SJSA1 (cell line): ENCODE data around the gene GBP7. TPM values are rescaled to one million over a fixed set of nuclear protein-coding genes. Genes with fewer than 3 reads are reported as not detected.
"Not testable (repeated sequence)": the region's sequence is repeated elsewhere in the genome, so short reads cannot be mapped to it uniquely, and the experiment has no call there.

ENCODE experiments used
- DNase-seq, 2 experiments: peaks; one replicate each; pipeline ENCODE4 v3.0.0-alpha.2; 2015 to 2020; ENCODE audit warnings: low spot score in 2 of 2, low read depth in 1 of 2
- H3K27ac ChIP-seq: fragments of 250-450 bp; sonication (Bioruptor Pico); 2 replicates; pipeline ENCODE4 v1.5.1; 2020; ENCODE audit warnings: mild to moderate bottlenecking, moderate library complexity
- H3K27me3 ChIP-seq: fragments of 250-450 bp; sonication (Bioruptor Pico); replicated peaks from 2 replicates; pipeline ENCODE4 v1.5.1; 2020; ENCODE audit warnings: mild to moderate bottlenecking, moderate library complexity
- H3K36me3 ChIP-seq: fragments of 250-450 bp; sonication (Bioruptor Pico); 2 replicates; pipeline ENCODE4 v1.5.1; 2020; ENCODE audit warnings: mild to moderate bottlenecking
- H3K4me1 ChIP-seq: fragments of 250-450 bp; sonication (Bioruptor Pico); replicated peaks from 2 replicates; pipeline ENCODE4 v1.6.1; 2021; ENCODE audit warnings: mild to moderate bottlenecking
- H3K4me3 ChIP-seq: fragments of 250-450 bp; sonication (Bioruptor Pico); 2 replicates; pipeline ENCODE4 v1.5.1; 2020; ENCODE audit warnings: mild to moderate bottlenecking
- H3K9me3 ChIP-seq: fragments of 250-450 bp; sonication (Bioruptor Pico); replicated peaks from 2 replicates; pipeline ENCODE4 v1.5.1; 2020; ENCODE audit warnings: mild to moderate bottlenecking
- total RNA-seq: library from RNA; depleted of rRNA; stranded (reverse); fragments of >200 nt; shearing (Covaris generic); gene quantifications from 2 replicates; pipeline ENCODE4 v1.2.3, GENCODE V29; 2014

The GBP7 gene
- total RNA-seq, 1 experiment from 2014 or later: not detected

GRCh38 chr1:89151047-89151446 is 24.8 kb downstream of the GBP7 start:
- H3K9me3 ChIP-seq: no peaks in the 10 kb centered on the region
- H3K36me3 ChIP-seq: no peaks in the 10 kb centered on the region
- H3K4me1 ChIP-seq: no peaks in the 10 kb centered on the region
- DNase-seq: no peak
- H3K27me3 ChIP-seq: no peaks in the 10 kb centered on the region
- no peak overlapping the region for H3K4me3 ChIP-seq
- no peak overlapping the region for H3K27ac ChIP-seq

GRCh38 chr1:89149976-89150375 is 25.8 kb downstream of the GBP7 start:
- H3K27me3 ChIP-seq: no peaks in the 10 kb centered on the region
- H3K36me3 ChIP-seq: no peaks in the 10 kb centered on the region
- no peak overlapping the region for H3K27ac ChIP-seq
- no peaks in the 10 kb centered on the region for H3K9me3 ChIP-seq
- H3K4me1 ChIP-seq: no peaks in the 10 kb centered on the region
- no peak overlapping the region for H3K4me3 ChIP-seq
- no peak for DNase-seq

GRCh38 chr1:89149229-89149628 is 26.6 kb downstream of the GBP7 start:
- H3K36me3 ChIP-seq: no peaks in the 10 kb centered on the region
- no peaks in the 10 kb centered on the region for H3K27me3 ChIP-seq
- no peak for DNase-seq
- H3K27ac ChIP-seq: no peak overlapping the region
- no peak overlapping the region for H3K4me3 ChIP-seq
- no peaks in the 10 kb centered on the region for H3K9me3 ChIP-seq
- no peaks in the 10 kb centered on the region for H3K4me1 ChIP-seq

- Histone ChIP-seq H3K36me3 (no peaks in the 10 kb centered on the region), H3K4me1 (no peaks in the 10 kb centered on the region), H3K4me3 (no peak overlapping the region), H3K27ac (no peak overlapping the region), H3K27me3 (no peaks in the 10 kb centered on the region), H3K9me3 (no peaks in the 10 kb centered on the region)
- no peak for DNase-seq
Measured at GRCh38 chr1:89147678-89148658, 27.8 kb downstream of the GBP7 start.

- no peaks in the 10 kb centered on the region for H3K4me1 ChIP-seq
- no peaks in the 10 kb centered on the region for H3K9me3 ChIP-seq
- H3K27ac ChIP-seq: no peak overlapping the region
- DNase-seq: no peak
- no peaks in the 10 kb centered on the region for H3K36me3 ChIP-seq
- no peak overlapping the region for H3K4me3 ChIP-seq
- no peaks in the 10 kb centered on the region for H3K27me3 ChIP-seq
Measured at GRCh38 chr1:89146721-89147120, 29.1 kb downstream of the GBP7 start.

- DNase-seq: no peak
- H3K27ac ChIP-seq: no peak overlapping the region
- no peaks in the 10 kb centered on the region for H3K9me3 ChIP-seq
- no peak overlapping the region for H3K4me3 ChIP-seq
- no peaks in the 10 kb centered on the region for H3K36me3 ChIP-seq
- H3K27me3 ChIP-seq: no peaks in the 10 kb centered on the region
- H3K4me1 ChIP-seq: no peaks in the 10 kb centered on the region
Measured at GRCh38 chr1:89143484-89143883, 32.3 kb downstream of the GBP7 start.

GRCh38 chr1:89142160-89142559 is 33.6 kb downstream of the GBP7 start:
- Histone ChIP-seq H3K27me3 (no peaks in the 10 kb centered on the region), H3K27ac (no peak overlapping the region), H3K4me1 (no peaks in the 10 kb centered on the region), H3K4me3 (no peak overlapping the region), H3K9me3 (no peaks in the 10 kb centered on the region), H3K36me3 (no peaks in the 10 kb centered on the region)
- DNase-seq: no peak

GRCh38 chr1:89133747-89134146 is 42.1 kb downstream of the GBP7 start:
- Histone ChIP-seq H3K9me3 (no peaks in the 10 kb centered on the region), H3K27ac (no peak overlapping the region), H3K27me3 (no peaks in the 10 kb centered on the region), H3K4me3 (no peak overlapping the region), H3K36me3 (no peaks in the 10 kb centered on the region), H3K4me1 (peaks cover 5% of the 10 kb centered on the region; the same call in 1 of the 2 replicates)
- no peak for DNase-seq

- no peak overlapping the region for H3K27ac ChIP-seq
- no peak for DNase-seq
- no peaks in the 10 kb centered on the region for H3K27me3 ChIP-seq
- no peaks in the 10 kb centered on the region for H3K9me3 ChIP-seq
- H3K4me3 ChIP-seq: no peak overlapping the region
- H3K4me1 ChIP-seq: peaks cover 15% of the 10 kb centered on the region
- no peaks in the 10 kb centered on the region for H3K36me3 ChIP-seq
Measured at GRCh38 chr1:89130716-89131115, 45.1 kb downstream of the GBP7 start.

GRCh38 chr1:89129911-89130310 is 45.9 kb downstream of the GBP7 start:
- no peaks in the 10 kb centered on the region for H3K9me3 ChIP-seq

GRCh38 chr1:89128003-89128458 is 47.8 kb downstream of the GBP7 start:
- not testable (repeated sequence) for H3K4me3 ChIP-seq, H3K9me3 ChIP-seq, H3K27me3 ChIP-seq, H3K36me3 ChIP-seq, DNase-seq, H3K27ac ChIP-seq
- peaks cover 15% of the 10 kb centered on the region for H3K4me1 ChIP-seq

More at GRCh38 chr1:89129911-89130310, 45.9 kb downstream of the GBP7 start:
- DNase-seq: no peak
- H3K36me3 ChIP-seq: no peaks in the 10 kb centered on the region
- H3K4me3 ChIP-seq: no peak overlapping the region
- H3K27ac ChIP-seq: no peak overlapping the region
- no peaks in the 10 kb centered on the region for H3K27me3 ChIP-seq
- H3K4me1 ChIP-seq: peaks cover 15% of the 10 kb centered on the region

- peaks cover 15% of the 10 kb centered on the region for H3K4me1 ChIP-seq
- not testable (repeated sequence) for H3K9me3 ChIP-seq, H3K36me3 ChIP-seq, H3K27me3 ChIP-seq
- DNase-seq: peak in 1 of 2 experiments; percentile 11
- H3K27ac ChIP-seq: peak overlapping the region; percentile 33
- peak overlapping the region; percentile 5; the same call in 1 of the 2 replicates for H3K4me3 ChIP-seq
Measured at GRCh38 chr1:89126602-89127565, 48.9 kb downstream of the GBP7 start.

GRCh38 chr1:89125913-89126580 is 49.8 kb downstream of the GBP7 start, which contains the start of gene GBP2:
TSS of gene GBP2 (minus strand) at chr1:89126114. CDS start at chr1:89121966, 4,148 bp downstream.
- peak within 1 kb of the TSS; percentile 32 for H3K4me3 ChIP-seq
- DNase-seq: peak in 1 of 2 experiments; percentile 62
- H3K4me1 ChIP-seq: peaks cover 15% of the 10 kb centered on the region
- no peaks in the 10 kb centered on the region for H3K36me3 ChIP-seq
- no peaks in the 10 kb centered on the region for H3K27me3 ChIP-seq
- H3K27ac ChIP-seq: peak within 1 kb of the TSS; percentile 33
- H3K9me3 ChIP-seq: no peaks in the 10 kb centered on the region
